GM19351 (cell line): ENCODE results near the gene AUTS2.
A peak's percentile ranks its signal among the peaks of the same experiment; 100 is the strongest.

ENCODE experiments used
- ATAC-seq: cut with Tn5 transposase; IDR thresholded peaks from one replicate; pipeline ENCODE4 v1.9.1; 2021; ENCODE audit warnings: mild to moderate bottlenecking, moderate library complexity; ENCODE audit not compliant: unreplicated experiment

Gene AUTS2

GRCh38 chr7:70736715-70737460 is 1138.6 kb downstream of the AUTS2 start:
- no peak for ATAC-seq

DNA sequence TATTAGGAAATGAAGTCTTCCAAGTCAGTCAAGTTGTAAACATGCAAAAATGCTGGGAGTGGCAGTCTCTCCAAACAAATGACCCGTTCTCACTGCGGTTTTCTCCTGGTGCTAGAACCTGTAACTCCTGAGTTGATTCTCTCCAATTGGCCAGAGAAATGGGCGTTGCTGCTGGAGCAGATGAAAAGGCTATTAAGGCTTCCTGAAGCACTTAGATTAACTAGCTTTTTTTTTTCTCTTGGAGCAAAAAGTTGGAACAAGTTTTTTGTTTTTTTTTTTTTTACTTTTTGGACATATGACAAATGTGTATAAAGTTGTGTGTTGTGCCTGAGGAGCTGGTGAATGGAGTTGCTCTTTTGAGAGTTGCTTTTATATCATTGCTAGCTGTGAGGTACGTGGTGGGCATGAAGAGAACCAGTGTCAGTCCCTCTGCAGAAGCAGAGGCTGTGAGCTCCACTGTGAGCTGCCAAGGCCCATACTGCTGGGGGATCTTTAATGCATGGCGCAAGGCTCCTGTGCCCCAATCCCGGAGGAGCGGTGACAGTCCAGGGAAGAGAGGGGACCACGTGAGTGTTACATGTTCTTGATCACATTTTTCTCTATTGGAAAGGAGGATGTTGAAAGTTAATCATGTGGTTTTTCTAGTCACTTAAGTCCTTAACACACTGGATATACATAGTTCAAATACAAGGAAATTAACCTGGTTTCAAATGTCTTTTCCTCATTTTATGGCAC is 1140.0 kb downstream of the AUTS2 start:
- no peak for ATAC-seq

DNA sequence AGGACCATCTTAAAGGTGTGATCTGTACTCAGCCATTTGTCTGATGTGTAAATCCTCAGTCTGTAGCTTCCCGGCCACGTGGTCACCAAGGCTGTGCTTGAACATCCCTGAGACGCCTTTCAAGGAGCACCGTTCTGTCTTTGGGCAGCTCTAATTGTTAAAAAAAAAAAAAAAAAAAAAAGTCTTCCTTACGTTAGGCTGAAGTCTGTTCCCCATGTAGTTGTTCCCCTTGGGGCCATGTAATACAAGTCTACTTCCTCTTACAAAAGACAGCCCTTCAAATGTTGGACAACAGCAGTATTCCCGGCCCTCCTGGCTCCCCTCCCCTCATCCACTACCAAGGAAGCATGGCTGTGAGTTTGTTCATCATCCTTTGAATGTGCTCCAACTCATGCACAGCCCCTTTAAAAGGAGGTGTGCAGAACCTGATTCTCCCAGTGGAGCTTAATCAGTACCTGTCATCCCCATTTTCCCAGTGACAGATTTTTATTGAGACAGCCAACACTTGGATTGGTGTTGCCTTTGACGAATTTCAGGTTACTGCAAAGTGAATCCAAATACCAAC is 1141.5 kb downstream of the AUTS2 start:
- no peak for ATAC-seq

DNA sequence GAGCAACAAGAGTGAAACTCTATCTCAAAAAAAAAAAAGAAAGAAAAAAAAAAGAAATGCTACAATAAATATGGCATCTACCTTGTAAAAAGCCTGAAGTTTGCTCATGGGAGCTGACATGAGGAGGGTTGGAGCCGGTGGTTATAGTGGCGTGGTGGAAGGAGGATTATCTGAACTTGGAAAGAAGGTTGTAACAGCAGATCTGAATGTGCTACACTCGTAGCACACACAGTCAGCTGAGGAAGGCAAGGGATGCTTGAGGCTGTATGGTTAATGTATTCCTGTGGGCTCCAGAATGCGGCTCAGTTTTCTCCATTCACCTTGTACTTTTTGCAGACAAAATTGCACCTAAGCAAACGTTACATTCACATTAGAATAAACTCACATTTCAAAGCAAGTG is 1143.4 kb downstream of the AUTS2 start:
- ATAC-seq = no peak

GRCh38 chr7:70743531-70744325 is 1145.5 kb downstream of the AUTS2 start:
- ATAC-seq = no peak

- ATAC-seq = no peak
Measured at GRCh38 chr7:70744492-70744891, 1146.2 kb downstream of the AUTS2 start.

DNA sequence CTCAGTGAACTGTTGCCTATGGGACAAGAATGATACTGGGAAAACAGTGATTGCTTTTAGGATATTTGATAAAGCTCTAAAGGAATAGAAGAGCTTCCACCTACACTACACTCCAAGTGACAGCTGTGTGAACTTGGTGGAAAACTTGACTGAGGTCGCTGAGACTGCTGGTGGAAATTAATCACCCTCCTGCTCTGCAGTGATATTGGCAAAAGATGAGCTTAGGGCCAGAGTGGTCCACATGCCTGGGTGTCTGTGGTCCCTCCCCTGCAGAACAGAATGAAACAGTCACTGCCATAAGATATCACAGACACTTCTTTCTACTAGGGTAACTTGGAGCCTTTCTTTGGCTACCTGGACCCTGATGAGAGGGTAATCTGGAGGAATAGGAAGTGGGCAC is 1151.6 kb downstream of the AUTS2 start:
- ATAC-seq = no peak

GRCh38 chr7:70751895-70752294 is 1153.6 kb downstream of the AUTS2 start:
- ATAC-seq = no peak

DNA sequence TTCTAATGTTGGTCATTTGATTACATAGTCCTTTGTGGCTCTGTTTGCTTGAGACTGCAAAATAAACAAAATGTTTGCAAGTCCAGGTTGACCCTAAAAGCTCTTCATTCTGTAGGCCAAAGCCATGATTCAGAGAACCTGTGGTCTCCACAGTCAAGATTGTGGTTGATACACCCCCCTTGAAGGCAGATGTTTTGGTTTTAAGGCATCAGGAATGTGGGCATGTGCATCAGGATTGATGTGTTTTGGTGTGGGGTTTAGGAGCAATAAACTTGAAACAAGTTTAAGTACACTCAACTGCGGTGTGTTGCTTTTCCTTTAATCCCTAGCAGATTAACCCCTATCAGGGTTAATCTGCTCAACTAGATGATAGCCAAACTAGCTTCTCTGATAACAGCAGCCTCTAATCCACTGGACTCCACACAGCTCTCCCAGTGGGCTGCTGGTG is 1154.5 kb downstream of the AUTS2 start:
- no peak for ATAC-seq

DNA sequence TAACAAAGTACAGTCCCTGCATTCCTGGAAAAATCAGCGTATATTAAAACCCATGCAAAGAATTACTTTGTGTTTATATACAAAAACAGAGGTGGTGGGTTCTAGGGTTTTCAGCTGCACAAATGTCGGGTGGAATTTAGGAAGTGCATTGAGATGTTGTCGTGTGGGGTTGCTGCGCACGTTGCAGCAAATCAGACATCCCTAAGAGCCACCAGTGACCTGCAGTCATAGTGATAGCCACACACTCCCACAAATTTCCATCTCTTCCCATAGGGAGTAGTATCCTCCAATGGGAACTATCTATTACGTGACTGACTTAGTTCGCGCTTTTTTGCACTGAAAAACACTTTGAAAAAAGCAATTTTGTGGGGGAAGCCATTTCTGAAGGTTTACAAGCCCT is 1158.5 kb downstream of the AUTS2 start:
- ATAC-seq = no peak

GRCh38 chr7:70758646-70759045 is 1160.4 kb downstream of the AUTS2 start:
- no peak for ATAC-seq

DNA sequence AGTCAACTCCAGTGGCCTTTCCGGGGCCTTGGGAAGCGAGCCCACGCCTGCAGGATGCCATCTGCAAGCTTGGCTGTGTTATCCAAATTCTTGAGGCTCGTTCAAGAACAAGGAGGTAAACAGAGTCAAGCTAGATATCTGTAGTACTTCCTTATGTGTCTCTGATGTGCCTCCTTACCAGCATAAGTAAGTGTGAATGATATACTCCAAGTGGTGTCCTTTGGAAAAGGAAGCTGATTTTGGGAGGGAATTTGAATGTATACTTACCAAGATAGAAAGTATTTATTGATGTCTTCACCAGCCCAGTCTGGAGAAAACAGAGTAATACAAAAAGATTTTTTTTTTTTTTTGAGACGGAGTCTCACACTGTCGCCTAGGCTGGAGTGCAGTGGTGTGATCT is 1161.4 kb downstream of the AUTS2 start:
- no peak for ATAC-seq

DNA sequence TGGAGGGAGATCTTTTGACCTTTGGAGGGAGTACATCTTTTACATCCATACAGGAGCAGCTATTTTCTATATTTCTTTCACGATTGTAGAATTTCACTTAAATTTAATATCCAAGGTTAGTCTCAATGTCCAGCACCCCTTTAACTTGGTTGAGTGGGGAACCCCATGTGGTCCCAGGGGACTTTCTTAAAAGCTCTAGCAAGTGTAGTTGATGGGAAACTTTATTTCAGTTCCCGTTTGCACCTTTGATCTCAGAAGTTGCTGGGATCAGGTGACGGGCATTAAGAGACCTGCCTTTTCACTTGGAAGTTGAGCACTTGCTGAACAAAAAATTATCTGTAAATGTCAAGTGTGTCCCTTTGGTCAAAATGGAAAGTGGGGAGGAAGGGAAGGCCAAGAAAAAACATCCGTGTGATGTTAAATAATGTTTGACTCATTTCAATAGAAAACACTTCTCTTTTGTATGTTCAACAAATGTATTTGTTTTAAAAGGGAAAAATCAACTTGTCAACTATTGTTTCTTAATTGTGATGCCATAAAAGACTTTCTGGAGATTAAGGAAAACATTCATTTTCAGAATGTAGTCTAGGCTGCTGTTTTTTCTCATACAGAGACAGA is 1163.5 kb downstream of the AUTS2 start:
- peak; percentile 33 for ATAC-seq

DNA sequence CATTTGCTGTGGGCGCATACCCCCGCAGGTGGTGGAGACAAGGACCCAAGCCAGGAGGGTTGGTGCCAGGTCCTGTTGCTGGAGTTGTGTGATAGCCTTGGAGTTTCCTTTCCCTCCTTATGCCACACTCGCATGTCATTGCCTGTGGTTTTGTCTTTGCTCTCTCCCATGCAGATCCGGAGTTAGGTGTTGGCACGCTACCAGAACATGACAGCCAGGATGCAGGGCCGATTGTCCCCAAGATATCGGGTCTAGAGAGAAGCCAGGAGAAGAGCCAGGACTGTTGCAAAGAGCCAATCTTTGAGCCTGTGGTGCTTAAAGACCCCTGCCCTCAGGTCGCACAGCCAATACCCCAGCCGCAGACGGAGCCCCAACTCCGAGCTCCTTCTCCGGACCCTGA is 1164.4 kb downstream of the AUTS2 start:
- no peak for ATAC-seq

DNA sequence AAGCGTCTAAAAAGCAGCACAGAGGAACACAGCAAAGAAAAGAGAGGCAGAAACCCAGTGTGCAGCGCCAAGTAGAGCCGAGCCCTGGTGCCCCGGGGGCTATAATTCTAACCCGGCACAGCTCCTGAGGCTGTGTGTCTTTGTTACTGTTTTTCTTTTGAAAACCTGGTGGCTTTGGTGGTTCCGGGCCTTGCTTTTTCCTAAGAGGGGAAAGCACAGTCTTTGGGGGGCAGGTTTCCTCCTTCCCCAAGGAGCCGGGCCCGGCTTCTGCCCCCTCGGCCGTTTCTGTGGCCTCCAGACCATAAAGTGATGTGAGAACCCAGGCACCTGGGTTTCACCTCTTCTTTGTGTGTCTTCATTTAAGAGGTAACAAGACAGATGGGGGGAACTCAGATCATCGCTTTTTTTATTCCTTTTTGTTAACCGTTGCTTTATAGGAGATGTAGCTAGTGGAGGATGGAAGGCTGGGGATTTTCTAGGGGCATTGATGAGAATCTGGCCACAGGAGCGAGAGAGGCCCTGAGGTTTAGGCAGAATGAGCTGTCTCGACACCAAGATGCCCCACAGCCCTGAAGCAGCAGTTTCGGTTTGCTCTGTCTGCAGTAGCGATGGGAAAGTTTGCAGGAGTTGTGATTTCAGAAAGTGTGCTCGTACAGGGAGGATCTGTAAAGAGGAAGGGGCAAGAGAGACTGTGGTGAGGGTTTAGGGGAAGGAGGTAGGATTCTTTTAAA is 1165.9 kb downstream of the AUTS2 start:
- ATAC-seq = peak; percentile 80

DNA sequence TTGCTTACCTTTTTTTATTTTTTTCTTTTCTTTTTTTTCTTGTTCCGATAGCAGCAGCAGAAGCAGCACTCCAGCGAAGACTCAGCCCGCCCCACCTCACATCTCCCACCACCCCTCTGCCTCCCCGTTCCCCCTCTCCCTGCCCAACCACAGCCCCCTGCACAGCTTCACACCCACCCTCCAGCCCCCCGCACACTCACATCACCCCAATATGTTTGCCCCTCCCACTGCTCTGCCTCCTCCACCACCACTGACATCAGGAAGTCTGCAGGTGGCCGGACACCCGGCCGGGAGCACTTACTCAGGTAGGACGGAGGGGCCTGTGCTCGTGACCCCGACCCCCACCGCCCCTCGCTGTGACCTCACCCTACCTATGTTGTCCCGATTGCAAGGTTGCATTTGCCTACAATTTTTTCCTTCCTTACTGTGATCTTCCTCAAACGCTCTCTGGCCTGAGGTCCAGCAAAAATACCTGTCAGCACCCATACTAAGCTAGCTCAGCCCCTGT is 1166.5 kb downstream of the AUTS2 start:
- ATAC-seq = no peak

DNA sequence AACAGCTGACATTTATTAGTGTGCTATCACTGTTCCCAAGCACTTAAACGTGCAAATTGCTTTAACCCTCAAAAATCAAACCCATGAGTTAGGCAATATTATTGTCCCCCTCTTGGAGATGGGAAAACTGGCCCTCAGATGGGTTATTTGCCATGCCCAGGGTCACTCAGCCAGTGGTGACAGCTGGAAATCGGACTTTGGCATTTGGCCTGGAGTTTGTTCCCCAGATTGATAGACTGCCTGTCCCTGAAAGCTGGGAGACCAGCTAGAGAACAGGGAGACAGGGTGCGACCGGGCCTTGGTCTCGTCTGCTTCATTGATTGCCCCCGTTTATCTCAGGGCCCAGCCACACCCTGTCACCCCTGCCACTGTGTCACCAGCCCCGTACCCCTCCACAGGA is 1167.4 kb downstream of the AUTS2 start:
- no peak for ATAC-seq

DNA sequence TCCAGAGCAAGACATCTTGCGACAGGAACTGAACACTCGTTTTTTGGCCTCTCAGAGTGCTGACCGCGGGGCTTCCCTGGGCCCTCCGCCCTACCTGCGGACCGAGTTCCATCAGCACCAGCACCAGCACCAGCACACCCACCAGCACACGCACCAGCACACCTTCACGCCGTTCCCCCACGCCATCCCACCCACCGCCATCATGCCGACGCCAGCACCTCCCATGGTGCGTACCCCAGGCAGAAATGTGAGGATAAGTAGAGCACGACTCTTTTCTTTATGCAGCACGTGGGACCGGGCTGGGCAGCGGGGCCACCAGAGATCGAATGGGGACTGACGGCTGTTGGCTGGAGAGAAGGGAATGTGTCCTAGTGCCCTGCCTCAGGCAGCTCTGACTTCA is 1167.8 kb downstream of the AUTS2 start:
- no peak for ATAC-seq

DNA sequence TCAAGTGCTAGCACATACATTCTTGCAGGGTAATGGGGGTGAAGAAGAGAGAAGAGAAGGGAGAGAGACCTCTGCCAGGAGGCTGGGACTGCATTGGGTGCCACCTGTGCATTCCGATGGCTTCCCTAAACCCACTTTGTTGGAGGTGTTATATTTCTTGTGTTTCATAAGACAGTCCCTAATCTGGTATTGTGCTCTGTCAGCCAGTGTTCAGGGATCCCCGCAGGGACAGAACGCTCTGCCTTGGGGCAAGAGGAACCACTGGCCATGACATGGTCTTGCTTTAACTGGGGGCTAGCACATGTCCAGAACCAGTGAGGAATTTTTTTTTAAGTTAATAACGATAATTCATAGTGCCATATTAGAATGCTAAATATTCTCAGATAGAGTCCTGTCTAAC is 1168.4 kb downstream of the AUTS2 start:
- ATAC-seq = no peak

- no peak for ATAC-seq
Measured at GRCh38 chr7:70770154-70770553, 1171.9 kb downstream of the AUTS2 start.
